ENCODE measurements around the gene EFS. TPM values are rescaled to one million over a fixed set of nuclear protein-coding genes. Genes with fewer than 3 reads are reported as not detected.

EFS gene, protein sequence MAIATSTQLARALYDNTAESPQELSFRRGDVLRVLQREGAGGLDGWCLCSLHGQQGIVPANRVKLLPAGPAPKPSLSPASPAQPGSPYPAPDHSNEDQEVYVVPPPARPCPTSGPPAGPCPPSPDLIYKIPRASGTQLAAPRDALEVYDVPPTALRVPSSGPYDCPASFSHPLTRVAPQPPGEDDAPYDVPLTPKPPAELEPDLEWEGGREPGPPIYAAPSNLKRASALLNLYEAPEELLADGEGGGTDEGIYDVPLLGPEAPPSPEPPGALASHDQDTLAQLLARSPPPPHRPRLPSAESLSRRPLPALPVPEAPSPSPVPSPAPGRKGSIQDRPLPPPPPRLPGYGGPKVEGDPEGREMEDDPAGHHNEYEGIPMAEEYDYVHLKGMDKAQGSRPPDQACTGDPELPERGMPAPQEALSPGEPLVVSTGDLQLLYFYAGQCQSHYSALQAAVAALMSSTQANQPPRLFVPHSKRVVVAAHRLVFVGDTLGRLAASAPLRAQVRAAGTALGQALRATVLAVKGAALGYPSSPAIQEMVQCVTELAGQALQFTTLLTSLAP
- 1 to 10 TPM; 1.1 to 3.7 (median 2.2) TPM for total RNA-seq
- 1 to 10 TPM; 3.7 to 6.0 TPM for polyA plus RNA-seq
- long read RNA-seq, donor 1, partial matches to known transcripts = 0 of 3 reads
- long read RNA-seq, donor 1, other reads (novel, unspliced or antisense) = 2 of 3 reads
- long read RNA-seq, donor 2, partial matches to known transcripts = 0 of 1 reads
- long read RNA-seq, donor 2, other reads (novel, unspliced or antisense) = 1 of 1 reads
- long read RNA-seq, donor 3 = 0 reads

DNA sequence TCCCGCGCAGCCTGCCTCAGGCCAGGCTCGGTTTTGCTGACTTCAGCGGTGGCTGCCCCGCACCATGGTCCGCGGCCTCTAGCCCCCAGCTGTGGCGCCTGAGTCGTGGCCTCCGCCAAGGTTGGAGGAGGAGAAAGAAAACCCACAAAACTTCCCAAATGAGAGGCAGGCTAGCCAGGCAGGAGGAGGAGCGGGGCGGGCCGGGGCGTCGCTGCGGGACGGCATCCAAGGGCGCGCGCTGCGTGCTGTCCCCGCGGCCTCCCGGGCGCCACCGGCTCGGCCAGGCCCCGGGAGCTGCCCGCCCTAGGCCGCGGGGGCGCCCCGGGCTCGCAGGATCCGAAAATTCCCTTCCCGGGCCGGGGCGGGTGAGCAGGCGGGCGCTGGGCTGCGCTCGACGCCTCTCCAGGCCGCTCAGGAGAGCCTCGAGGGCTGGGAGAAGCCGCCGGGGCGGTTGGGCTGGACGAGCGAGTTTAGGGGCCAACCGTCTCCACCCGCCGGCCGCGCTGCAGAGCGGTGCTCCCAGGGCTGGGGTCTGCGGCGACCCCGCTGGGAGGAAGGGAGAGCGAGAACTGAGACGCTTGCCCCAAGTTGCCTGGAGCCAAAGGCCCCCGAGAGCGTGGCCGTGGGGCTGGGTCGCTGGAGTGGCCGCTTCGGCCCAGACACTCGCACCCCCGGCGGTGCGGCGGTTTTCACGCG lies at the start of gene EFS:
Gene EFS (minus strand): TSS at position 137 of the 696 bp plus-strand sequence. CDS start 147 bp downstream, outside the sequence.
- WGBS, 2 donors = 9 to 12% methylated on average over 73 to 74 of the region's 74 CpGs
- peaks cover 0 to 2% (median 0%) of the 10 kb centered on the region in 9 donors for H3K36me3 ChIP-seq
- peak within 1 kb of the TSS; percentile 26 to 63 (median 58) for H3K4me3 ChIP-seq
- peaks cover 0 to 22% (median 5%) of the 10 kb centered on the region in 9 donors for H3K4me1 ChIP-seq
- peaks cover 0 to 45% (median 18%) of the 10 kb centered on the region in 7 donors for H3K27me3 ChIP-seq
- ATAC-seq (peak; percentile 30 to 78 (median 46)), DNase-seq (peak; percentile 47 to 65)
- intact Hi-C loops (cut with DNase I) = loop anchor here in 2 of 10 donors (5.0 kb wide), 2 partner anchors 38 to 103 kb away; no protein-coding TSS in a partner anchor
- TF ChIP-seq, protein P1, sequence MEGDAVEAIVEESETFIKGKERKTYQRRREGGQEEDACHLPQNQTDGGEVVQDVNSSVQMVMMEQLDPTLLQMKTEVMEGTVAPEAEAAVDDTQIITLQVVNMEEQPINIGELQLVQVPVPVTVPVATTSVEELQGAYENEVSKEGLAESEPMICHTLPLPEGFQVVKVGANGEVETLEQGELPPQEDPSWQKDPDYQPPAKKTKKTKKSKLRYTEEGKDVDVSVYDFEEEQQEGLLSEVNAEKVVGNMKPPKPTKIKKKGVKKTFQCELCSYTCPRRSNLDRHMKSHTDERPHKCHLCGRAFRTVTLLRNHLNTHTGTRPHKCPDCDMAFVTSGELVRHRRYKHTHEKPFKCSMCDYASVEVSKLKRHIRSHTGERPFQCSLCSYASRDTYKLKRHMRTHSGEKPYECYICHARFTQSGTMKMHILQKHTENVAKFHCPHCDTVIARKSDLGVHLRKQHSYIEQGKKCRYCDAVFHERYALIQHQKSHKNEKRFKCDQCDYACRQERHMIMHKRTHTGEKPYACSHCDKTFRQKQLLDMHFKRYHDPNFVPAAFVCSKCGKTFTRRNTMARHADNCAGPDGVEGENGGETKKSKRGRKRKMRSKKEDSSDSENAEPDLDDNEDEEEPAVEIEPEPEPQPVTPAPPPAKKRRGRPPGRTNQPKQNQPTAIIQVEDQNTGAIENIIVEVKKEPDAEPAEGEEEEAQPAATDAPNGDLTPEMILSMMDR (IDR thresholded peaks at IDR 0.05) = no peak
- H3K9me3 ChIP-seq = no peaks in the 10 kb centered on the region
- H3K27ac ChIP-seq = peak within 1 kb of the TSS; percentile 50 to 90 (median 86)

DNA sequence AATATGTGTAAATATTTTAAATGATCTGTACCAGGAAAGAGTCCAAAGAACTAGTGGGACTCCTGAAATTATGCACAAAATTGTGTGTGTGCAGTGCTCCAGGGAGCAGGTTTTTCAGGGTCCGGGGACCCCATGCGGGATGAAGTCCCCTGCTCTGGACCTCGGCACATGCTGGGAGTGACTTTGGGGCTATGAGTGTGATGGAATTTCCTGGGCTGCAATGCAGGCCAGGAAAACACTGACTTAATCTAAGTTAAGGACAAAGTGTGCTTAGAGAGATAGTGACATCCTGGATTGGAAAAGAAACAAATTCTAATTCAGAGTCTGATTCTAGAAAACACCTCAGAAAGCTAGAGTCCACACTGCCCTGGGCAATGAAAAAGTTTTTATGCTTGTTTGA lies 49.3 kb upstream of the EFS start:
- DNase-seq (no peak), ATAC-seq (no peak)
- intact Hi-C loops (cut with DNase I) = no loop called here
- Histone ChIP-seq H3K9me3 (no peaks in the 10 kb centered on the region), H3K36me3 (peaks cover 0 to 77% (median 2%) of the 10 kb centered on the region in 9 donors), H3K4me3 (no peak overlapping the region), H3K27ac (peak overlapping the region in 8 of 10 donors; percentile 20 to 82 (median 52)), H3K27me3 (no peaks in the 10 kb centered on the region), H3K4me1 (peaks cover 0 to 29% (median under 1%) of the 10 kb centered on the region in 9 donors)
- TF ChIP-seq, protein P1 (IDR thresholded peaks at IDR 0.05) = no peak
- WGBS, 2 donors = 24 to 31% methylated on average over 3 of the region's 3 CpGs

DNA sequence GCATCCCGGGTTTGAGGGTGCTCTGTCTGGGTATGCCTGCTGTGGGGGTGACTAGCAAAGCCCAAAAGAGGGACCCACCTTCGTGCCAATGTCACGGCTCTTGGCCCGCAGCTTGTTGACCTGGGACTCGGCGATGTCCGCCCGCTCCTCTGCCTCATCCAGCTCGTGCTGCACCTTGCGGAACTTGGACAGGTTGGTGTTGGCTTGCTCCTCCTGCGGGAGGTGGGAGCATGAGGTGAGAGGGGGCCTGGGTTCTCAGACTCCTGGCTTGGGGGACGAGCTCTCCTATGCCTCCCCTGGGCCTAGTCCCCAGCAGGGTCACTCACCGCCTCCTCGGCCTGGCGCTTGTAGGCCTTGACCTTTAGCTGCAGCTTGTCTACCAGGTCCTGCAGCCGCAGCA lies 48.7 kb upstream of the EFS start:
- Histone ChIP-seq H3K27ac (peak overlapping the region in 7 of 10 donors; percentile 22 to 84 (median 58)), H3K36me3 (peaks cover 0 to 71% (median 0%) of the 10 kb centered on the region in 9 donors), H3K27me3 (no peaks in the 10 kb centered on the region), H3K4me3 (no peak overlapping the region), H3K9me3 (no peaks in the 10 kb centered on the region), H3K4me1 (peaks cover 0 to 32% (median 5%) of the 10 kb centered on the region in 9 donors)
- 43 to 54% methylated on average over 16 of the region's 16 CpGs for WGBS, 2 donors
- no peak for DNase-seq
- intact Hi-C loops (cut with DNase I) = no loop called here
- ATAC-seq = no peak
- TF ChIP-seq, protein P1 (IDR thresholded peaks at IDR 0.05) = no peak
